T47D (cell line): ENCODE data around the gene CCNG1.
"Not testable (repeated sequence)": the region's sequence is repeated elsewhere in the genome, so short reads cannot be mapped to it uniquely, and the experiment has no call there.

Experiments
- DNase-seq, 2 experiments: peaks; one replicate each; pipeline versions ENCODE4 v3.0.0 to v3.0.0-alpha.2; 2011 to 2012; ENCODE audit warnings: low read depth in 1 of 2, low spot score in 1 of 2
- JUND ChIP-seq: IDR thresholded peaks from 2 replicates; pipeline ENCODE4 v1.6.1; 2012; ENCODE audit warnings: low read depth
- in situ Hi-C: cut with HindIII; loops from 2 replicates; pipeline ENCODE4 v1.10.0; 2016; ENCODE audit warnings: low sequenced_read_pairs, low pct_unique_long_range_greater_than_20kb

The CCNG1 gene

DNA sequence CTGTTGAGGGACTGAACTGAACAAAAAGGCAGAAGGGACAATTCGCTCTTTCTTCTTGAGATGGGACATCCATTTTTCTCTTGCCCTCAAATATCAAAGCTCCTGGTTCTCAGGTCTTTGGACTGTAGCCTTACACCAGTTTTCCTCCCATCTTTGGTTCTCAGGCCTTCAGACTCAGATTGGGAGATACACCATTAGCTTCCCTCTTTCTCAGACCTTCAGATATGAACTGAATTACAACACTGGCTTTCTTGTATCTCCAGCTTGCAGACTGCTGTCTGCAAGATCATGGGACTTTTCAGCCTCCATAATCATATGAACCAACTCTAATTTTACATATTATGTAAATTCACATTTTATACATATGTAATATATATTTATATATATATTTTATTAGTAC lies 12.6 kb upstream of the CCNG1 start:
- in situ Hi-C loops = no loop called here
- DNase-seq = no peak
- no peak for TF ChIP-seq JUND

DNA sequence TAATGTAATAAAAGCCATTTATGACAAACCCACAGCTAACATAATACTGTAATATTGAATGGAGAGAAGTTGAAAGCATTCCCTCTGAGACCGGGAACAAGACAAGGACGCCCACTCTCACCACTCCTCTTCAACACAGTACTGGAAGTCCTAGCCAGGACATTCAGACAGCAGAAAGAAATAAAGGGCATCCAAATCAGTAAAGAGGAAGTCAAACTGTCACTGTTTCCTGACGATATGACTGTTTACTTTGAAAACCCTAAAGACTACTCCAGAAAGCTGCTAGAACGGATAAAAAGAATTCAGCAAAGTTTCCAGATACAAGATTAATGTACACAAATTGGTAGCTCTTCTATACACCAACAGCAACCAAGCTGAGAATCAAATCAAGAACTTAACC lies 11.3 kb upstream of the CCNG1 start:
- DNase-seq, in situ Hi-C loops: not testable (repeated sequence)

DNA sequence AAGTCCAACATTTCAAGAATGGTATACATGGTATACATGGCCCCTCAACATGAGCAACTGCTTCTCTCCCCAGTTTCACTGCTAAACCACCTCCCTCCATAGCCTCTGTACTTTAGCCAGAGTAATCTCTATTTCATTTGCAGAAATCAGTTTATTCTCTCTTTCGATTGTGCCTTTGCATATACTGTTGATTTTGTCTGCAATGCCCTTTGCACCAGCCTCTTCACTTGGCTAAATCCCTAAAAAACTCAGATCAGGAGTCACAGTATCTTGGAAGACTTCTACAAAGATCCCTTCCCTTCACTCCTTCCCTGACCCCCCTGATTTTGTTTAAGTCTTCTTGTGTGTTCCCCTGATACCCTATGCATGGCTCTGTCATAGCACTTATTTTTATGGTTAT lies 4.9 kb upstream of the CCNG1 start:
- in situ Hi-C loops = no loop called here
- no peak for DNase-seq
- TF ChIP-seq JUND = no peak

DNA sequence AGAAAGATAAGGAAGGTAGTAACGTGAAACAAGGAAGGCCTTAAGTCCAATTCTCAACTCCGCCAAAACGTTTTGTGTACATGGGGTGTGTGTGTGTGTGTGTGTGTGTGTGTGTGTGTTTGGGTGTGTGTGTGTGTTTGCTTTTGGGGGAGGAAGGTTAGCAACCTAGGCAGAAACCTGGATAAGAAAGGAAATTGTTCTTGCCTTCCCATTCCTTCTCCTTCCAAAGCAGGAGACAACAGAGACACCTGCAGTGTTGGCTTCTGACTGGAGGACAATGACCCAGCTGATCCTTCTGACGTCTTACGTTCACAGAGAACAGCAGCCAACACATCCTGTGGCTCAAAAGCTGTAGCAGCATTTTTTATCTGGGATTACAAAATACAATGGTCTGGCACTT lies 4.1 kb upstream of the CCNG1 start:
- DNase-seq = no peak
- in situ Hi-C loops = no loop called here
- TF ChIP-seq JUND = no peak

DNA sequence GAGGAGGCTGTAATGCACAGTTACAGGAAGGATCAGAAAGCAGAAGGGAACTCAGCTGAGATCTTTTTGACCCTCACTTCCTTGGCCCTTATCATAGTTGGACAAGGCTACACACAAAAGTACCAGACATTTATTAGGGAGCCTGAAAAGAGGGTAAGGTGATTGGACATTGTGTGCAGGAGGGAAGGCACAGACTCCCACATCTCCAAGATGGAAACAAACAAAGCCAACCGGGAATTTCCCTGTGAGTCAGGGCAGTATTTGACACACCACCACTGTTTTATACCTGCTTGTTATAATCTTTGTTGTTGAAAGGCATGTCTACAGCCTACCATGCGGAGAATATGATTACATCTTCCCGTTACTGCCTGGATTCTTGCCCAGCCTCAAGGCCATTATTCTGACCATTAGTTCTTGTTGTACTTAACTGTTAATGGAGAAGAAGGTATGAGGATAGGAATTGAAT lies 3.0 kb upstream of the CCNG1 start:
- no peak for DNase-seq
- in situ Hi-C loops = no loop called here
- TF ChIP-seq JUND = no peak

DNA sequence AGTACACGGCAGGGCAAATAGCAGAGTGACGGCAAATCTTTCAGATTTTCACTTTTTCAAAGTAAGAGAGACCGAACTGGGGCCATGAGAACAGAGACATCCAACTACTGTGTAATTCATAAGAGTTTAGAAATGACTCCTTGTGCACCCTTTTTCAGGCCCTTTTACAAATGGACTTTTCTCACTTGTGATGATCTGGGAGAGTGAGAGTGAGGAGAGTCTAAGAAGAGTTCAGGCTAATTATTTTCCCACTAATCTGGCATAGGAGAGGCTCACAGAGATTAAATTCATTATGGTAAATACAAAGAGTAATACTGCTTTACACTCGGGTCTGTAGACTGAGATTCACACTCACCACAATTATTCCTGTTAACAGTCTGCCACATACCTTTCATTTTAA lies 880 bp upstream of the CCNG1 start:
- in situ Hi-C loops = no loop called here
- no peak for TF ChIP-seq JUND
- DNase-seq = no peak

DNA sequence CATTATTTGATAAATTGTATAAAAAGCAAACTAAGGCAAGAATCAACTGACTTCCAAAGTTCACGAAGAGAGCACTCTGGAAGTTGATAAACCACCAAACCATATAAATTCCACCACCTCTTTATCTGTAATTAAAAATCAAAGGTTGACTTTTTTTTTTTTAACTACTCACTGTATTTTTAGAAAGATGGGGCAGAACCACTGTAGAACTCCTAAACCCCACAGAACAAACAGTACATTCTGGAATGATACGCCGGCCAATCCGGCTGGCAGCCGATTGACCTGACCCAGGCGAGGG lies 435 bp upstream of the CCNG1 start:
- no peak for DNase-seq
- in situ Hi-C loops = no loop called here
- TF ChIP-seq JUND = no peak

DNA sequence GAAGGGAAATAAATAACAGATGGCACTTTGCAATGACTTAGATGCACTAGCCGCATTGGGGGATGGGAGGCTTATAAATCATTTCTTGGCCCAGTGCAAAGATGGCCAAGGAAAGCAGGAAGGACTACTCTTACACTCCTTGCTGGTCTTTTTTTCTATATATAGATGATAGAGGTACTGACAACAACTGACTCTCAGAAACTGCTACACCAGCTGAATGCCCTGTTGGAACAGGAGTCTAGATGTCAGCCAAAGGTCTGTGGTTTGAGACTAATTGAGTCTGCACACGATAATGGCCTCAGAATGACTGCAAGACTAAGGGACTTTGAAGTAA lies 1.7 kb downstream of the CCNG1 start:
- in situ Hi-C loops = no loop called here
- no peak for TF ChIP-seq JUND

DNA sequence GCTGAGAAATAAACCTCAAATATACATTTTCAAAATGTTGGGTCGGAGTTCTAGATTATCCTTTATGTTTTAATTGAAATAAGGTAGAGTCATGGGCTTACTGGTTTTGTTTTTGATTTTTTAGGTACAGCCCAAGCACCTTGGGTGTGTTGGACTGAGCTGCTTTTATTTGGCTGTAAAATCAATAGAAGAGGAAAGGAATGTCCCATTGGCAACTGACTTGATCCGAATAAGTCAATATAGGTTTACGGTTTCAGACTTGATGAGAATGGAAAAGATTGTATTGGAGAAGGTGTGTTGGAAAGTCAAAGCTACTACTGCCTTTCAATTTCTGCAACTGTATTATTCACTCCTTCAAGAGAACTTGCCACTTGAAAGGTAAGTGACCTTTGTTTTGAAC lies 3.6 kb downstream of the CCNG1 start:
- in situ Hi-C loops = no loop called here
- no peak for DNase-seq
- TF ChIP-seq JUND = no peak

More for the DNA sequence above, 1.7 kb downstream of the CCNG1 start:
- no peak for DNase-seq

DNA sequence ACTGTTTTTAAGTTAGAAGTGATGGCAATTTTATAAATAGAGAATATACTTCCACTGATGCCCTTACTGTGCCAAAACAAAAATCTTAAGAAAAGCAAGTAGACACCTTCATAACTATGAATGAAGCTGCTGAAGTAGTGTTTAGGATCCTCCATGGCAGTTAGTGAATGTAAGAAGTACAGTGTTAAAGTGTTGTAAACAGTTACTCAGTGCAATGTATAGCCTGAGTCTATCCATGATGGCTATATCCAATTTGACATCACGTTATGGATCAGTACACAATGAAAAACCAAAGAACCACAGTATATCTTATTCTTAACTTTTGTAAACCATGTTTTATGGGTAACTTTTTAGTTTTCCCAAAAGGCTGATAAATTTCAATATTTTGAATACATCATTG lies 7.1 kb downstream of the CCNG1 start:
- no peak for DNase-seq
- in situ Hi-C loops = no loop called here
- TF ChIP-seq JUND = no peak

DNA sequence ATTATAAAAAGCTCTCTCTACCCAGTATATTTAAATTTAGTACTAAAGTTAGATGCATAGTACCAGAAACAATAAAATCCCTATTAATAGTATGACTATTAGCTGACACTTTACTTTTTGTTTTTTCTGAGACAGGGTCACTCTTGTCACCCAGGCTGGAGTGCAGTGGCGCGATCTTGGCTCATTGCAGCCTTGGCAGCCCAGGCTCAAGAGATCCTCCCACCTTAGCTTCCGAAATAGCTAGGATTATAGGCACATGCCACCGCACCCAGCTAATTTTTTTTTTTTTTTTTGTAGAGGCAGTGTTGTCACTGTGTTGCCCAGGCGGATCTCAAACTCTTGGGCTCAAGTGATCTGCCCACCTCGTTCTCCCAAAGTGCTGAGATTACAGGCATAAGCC lies 8.0 kb downstream of the CCNG1 start:
- no peak for DNase-seq
- in situ Hi-C loops = no loop called here
- TF ChIP-seq JUND = no peak

DNA sequence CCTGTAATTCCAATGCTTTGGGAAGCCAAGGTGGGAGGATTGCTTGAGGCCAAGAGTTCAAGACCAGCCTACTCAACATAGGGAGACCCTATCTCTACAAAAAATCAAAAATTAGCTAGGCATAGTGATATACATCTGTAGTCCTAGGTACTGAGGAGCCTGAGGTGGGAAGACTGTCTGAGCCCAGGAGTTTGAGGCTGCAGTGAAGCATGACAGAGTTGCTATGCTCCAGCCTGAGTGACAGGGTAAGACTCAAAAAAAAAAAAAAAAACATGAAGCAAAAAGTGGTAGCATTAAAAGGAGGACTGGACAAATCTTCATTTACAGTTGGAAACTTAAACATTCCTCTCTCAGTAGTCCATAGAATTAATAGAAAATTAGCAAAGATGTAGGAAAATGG lies 9.8 kb downstream of the CCNG1 start:
- TF ChIP-seq JUND = no peak
- in situ Hi-C loops = no loop called here
- DNase-seq = no peak

DNA sequence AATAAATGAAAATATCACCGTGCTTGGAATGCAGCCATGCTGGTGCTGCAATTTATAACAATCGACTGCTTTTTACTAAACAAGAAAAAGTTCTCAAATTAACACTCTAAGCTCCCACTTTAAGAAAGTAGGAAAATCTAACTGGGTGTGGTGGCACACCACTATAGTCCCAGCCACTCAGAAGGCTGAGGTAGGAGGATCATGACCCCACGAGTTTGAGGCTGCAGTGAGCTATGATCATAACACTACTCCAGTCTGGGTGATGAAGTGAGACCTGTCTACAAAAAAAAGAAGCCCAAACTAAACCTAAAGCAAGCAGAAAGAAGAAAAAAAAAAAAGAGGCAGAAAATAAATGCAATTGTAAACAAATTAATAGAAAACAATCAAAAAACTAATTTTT lies 10.5 kb downstream of the CCNG1 start:
- TF ChIP-seq JUND = no peak
- no peak for DNase-seq
- in situ Hi-C loops = no loop called here

DNA sequence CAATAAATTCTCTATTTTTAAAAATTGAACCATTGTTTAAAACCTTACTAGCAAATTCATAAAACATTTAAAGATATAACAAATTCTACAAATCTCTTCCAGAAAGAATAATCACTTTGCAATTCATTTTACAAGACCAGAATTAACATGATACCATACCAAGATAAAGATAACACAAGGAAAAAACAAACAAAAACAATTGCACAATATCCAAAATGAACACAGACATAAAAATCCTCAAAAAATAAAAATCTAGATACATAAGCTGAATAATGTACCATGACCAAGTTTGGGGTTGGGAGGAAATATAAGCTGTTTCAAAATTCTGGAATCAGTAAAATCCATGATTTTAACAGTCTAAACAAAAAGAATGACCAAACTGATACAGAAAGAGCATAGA lies 11.1 kb downstream of the CCNG1 start:
- in situ Hi-C loops = no loop called here
- no peak for TF ChIP-seq JUND
- no peak for DNase-seq

DNA sequence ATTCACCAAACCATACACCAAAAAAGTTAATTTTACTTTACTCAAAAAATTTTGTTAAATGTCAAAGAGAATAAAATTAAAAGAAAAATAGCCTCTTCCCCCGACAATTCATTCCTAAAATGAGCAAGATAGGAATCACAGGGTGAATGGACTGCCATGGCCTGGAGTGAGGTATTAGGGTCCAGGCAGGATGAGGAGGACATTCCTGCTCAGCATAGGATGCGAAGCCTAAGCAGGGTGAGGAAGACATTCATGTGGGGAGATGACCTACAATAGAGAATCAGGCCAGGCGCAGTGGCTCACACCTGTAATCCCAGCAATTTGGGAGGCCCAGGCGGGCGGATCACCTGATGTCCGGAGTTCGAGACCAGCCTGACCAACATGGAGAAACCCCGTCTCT lies 14.1 kb downstream of the CCNG1 start:
- DNase-seq = no peak
- TF ChIP-seq JUND = no peak
- in situ Hi-C loops = no loop called here
